Epithelial cell of prostate (primary cell): ENCODE results near the gene CISD2.
A peak's percentile ranks its signal among the peaks of the same experiment; 100 is the strongest.
"Not testable (repeated sequence)": the region's sequence is repeated elsewhere in the genome, so short reads cannot be mapped to it uniquely, and the experiment has no call there.

ENCODE experiments used
- DNase-seq: peaks from one replicate; pipeline ENCODE4 v3.0.0-alpha.2; 2011; ENCODE audit warnings: low read depth, low spot score
- H3K27ac ChIP-seq: fragments of 450-650 bp; 2 replicates; pipeline ENCODE4 v1.5.1; 2017; ENCODE audit warnings: mild to moderate bottlenecking

The CISD2 gene

GRCh38 chr4:102868781-102869568, at the start of gene CISD2:
Gene CISD2 (plus strand): TSS chr4:102868992. CDS start chr4:102869085, 93 bp downstream.
- peak within 1 kb of the TSS; percentile 85 for H3K27ac ChIP-seq
- peak; percentile 41 for DNase-seq

GRCh38 chr4:102819100-102819499, 49.7 kb upstream of the CISD2 start:
- DNase-seq, result not testable (repeated sequence)
- H3K27ac ChIP-seq, result peak overlapping the region; percentile 100

- no peak for DNase-seq
- H3K27ac ChIP-seq, result peak overlapping the region; percentile 100
Observed at GRCh38 chr4:102819588-102820365, 49.0 kb upstream of the CISD2 start.

GRCh38 chr4:102823464-102823863, 45.3 kb upstream of the CISD2 start:
- peak overlapping the region; percentile 100 for H3K27ac ChIP-seq

GRCh38 chr4:102823897-102824296, 44.9 kb upstream of the CISD2 start:
- peak overlapping the region; percentile 100 for H3K27ac ChIP-seq
- no peak for DNase-seq

More at GRCh38 chr4:102823464-102823863, 45.3 kb upstream of the CISD2 start:
- DNase-seq, result no peak

GRCh38 chr4:102824398-102824797, 44.4 kb upstream of the CISD2 start:
- no peak for DNase-seq
- peak overlapping the region; percentile 100 for H3K27ac ChIP-seq

- no peak for DNase-seq
Observed at GRCh38 chr4:102825261-102826091, 43.3 kb upstream of the CISD2 start.

GRCh38 chr4:102826105-102826889, 42.5 kb upstream of the CISD2 start:
- DNase-seq, result no peak
- peak overlapping the region; percentile 100 for H3K27ac ChIP-seq

More at GRCh38 chr4:102825261-102826091, 43.3 kb upstream of the CISD2 start:
- H3K27ac ChIP-seq, result peak overlapping the region; percentile 100

- DNase-seq, result peak; percentile 92
- peak within 1 kb of the TSS; percentile 100 for H3K27ac ChIP-seq
Observed at GRCh38 chr4:102826890-102827673, 41.7 kb upstream of the CISD2 start, which contains the start of gene UBE2D3. Gene UBE2D3 (minus strand): TSS chr4:102827551. CDS start chr4:102826508, 1,043 bp downstream.

GRCh38 chr4:102827674-102828496, 40.9 kb upstream of the CISD2 start:
- DNase-seq, result peak; percentile 100
- peak overlapping the region; percentile 100 for H3K27ac ChIP-seq

GRCh38 chr4:102828497-102828808, 40.3 kb upstream of the CISD2 start:
- peak overlapping the region; percentile 100 for H3K27ac ChIP-seq
- no peak for DNase-seq

- no peak for DNase-seq
- peak overlapping the region; percentile 100 for H3K27ac ChIP-seq
Observed at GRCh38 chr4:102829803-102830202, 39.0 kb upstream of the CISD2 start.

- H3K27ac ChIP-seq, result no peak overlapping the region
- no peak for DNase-seq
Observed at GRCh38 chr4:102832105-102832504, 36.7 kb upstream of the CISD2 start.

- no peak overlapping the region for H3K27ac ChIP-seq
- DNase-seq, result no peak
Observed at GRCh38 chr4:102832667-102833066, 36.1 kb upstream of the CISD2 start.

- H3K27ac ChIP-seq, result peak overlapping the region; percentile 39
- no peak for DNase-seq
Observed at GRCh38 chr4:102836596-102836995, 32.2 kb upstream of the CISD2 start.

- no peak overlapping the region for H3K27ac ChIP-seq
- DNase-seq, result no peak
Observed at GRCh38 chr4:102842367-102842766, 26.4 kb upstream of the CISD2 start.

- peak; percentile 52 for DNase-seq
- no peak overlapping the region for H3K27ac ChIP-seq
Observed at GRCh38 chr4:102843273-102843672, 25.5 kb upstream of the CISD2 start.

- DNase-seq, result no peak
- H3K27ac ChIP-seq, result no peak overlapping the region
Observed at GRCh38 chr4:102843938-102844337, 24.9 kb upstream of the CISD2 start.
